DMS79 (cell line): ENCODE measurements around the gene LMTK2.

Source experiments
- DNase-seq: peaks from one replicate; lab custom pipeline; 2025; lab: John Stamatoyannopoulos, UW

LMTK2 gene

DNA sequence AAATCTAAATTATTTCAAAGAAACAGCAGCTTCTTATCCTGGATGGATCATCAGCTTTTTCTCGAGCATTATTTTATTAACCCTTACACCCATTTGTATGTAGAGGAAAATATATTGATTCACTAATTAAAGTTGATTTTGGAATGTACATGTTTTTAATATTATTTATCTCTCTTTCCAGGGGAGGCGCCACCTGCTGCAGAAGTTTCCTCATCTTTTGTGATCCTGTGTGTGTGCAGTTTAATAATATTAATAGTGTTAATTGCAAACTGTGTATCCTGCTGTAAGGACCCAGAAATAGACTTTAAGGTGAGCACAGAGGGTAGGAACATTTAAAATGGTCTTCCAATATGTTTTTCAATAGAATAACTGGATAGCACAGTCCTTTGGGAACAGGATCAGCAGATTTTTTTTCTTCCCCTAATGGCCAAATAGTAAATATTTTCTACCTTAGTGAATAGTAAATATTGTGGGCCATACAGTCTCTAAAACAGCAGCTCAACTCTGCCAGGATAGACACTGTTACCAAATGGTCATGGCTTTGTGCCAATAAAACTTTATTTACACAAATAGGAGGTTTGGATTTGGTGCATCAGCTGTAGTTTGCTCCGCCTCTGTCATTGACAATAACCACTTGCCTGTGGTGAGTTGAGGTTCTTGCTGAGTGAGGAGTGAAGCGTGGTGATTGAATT lies 30.6 kb downstream of the LMTK2 start:
- DNase-seq = no peak

- DNase-seq = no peak
These were observed 31.1 kb downstream of the LMTK2 start for GRCh38 chr7:98137826-98138151.

DNA sequence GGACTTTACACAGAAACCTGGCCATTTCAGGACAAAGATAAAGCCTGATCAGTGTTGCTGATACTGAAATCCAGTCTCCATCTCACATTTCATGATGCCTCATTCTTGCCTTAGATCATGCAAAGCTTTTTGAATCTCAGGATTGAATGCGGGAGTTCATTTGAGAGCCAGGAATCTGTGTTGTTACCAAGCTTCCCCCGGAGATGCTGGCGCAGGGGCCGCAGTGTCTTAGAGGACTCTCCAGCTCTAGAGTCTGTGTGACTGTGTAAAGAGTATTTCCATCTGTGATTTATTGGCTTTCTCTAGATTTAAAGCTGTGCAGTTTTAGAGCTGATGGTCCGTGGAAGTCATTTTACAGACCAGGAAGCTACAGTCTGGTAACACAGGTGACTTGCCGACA lies 32.0 kb downstream of the LMTK2 start:
- DNase-seq = no peak

DNA sequence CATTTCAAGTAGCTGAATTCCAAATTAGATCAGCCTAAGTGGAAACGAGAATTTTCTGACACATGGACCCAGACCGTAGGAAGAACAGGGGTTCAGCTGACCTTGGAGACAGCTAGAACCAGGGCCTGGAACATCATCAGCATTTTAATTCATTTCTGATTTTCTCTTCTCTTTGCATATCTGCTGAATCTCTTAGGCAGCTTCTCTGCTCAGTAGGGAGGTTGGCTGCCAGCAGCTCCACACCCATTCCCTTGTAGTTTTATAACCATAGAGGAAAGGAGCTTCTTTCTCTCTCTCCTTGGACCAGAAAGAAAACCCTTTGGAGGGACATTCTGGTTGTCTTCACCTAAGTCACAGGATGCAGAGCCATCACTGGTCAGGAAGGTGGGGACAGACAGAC lies 36.0 kb downstream of the LMTK2 start:
- no peak for DNase-seq

DNA sequence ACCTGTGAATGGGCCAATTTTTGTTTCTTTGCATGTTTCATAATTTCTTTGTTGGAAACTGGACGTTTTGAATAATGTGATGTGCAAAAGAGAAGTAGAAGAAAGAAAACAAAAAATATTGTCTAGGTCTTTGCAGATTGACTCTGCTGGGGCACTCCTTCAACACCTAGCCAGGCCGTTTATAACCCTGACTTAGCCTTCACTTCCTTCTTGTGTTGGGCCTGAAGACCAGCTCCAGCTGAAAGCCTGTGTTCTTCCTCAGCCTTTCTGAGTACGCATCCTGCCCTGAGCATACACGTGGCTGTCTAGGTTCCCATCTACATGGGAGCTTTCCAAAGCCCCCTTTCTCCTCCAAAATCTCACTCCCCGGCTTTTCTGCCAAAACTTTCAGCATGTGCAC lies 41.9 kb downstream of the LMTK2 start:
- DNase-seq = no peak

- no peak for DNase-seq
These were observed 42.5 kb downstream of the LMTK2 start for GRCh38 chr7:98149116-98149692.

DNA sequence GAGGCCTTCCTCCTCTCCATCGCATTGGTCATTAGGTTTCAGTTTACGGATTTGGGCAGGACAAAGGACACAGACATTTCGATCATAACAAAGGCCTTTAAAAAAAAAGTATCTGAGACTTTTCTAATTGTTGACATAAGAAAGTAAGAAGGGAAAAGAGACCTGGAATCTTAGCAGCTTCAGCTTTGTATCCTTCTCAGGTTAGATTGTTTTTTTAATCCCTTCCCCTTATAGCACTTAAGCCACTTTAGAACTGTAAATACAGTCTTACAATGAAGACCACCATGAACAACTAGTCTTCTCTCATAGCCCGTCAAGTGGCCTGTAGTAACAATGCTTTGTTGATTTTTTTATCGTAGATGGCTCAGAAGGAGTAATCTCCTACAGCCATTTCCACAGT lies 45.2 kb downstream of the LMTK2 start:
- no peak for DNase-seq

DNA sequence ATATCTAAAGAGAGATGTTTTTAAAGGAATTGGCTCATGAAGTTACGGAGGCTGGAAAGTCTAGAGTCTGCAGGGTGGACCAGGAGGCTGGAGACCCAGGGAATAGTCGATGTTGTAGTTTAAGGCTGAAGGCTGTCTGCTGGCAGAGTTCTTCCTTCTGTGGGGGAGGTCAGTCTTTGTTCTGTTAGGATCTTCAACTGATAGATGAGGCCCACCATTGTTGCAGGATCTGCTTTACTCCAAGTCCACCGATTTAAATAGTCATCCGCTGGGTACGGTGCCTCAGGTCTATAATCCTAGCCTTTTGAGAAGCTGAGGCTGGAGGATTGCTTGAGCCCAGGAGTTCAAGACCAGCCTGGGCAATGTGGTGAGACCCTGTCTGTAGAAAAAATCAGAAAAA lies 50.0 kb downstream of the LMTK2 start:
- DNase-seq = no peak

DNA sequence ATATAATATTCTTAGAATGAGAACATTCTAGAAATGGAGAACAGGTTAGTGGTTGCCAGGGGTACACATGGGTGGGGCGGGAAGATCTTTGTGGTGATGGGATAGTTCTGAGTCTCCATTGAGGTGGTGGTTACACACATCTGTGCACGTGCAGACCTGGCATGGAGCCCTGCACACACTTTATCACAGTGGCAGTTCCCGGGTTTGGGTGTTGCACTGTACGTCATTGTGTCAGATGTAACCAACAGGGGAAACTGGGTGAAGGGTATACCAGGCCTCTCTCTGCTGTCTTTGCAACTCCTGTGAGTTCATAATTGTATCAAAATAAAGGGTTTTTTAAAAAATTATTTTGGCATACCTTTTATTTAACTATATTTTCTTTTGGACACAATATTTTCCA lies 51.1 kb downstream of the LMTK2 start:
- no peak for DNase-seq

- DNase-seq = no peak
These were observed 56.1 kb downstream of the LMTK2 start for GRCh38 chr7:98162758-98163157.

GRCh38 chr7:98163269-98163668 lies 56.6 kb downstream of the LMTK2 start:
- no peak for DNase-seq

DNA sequence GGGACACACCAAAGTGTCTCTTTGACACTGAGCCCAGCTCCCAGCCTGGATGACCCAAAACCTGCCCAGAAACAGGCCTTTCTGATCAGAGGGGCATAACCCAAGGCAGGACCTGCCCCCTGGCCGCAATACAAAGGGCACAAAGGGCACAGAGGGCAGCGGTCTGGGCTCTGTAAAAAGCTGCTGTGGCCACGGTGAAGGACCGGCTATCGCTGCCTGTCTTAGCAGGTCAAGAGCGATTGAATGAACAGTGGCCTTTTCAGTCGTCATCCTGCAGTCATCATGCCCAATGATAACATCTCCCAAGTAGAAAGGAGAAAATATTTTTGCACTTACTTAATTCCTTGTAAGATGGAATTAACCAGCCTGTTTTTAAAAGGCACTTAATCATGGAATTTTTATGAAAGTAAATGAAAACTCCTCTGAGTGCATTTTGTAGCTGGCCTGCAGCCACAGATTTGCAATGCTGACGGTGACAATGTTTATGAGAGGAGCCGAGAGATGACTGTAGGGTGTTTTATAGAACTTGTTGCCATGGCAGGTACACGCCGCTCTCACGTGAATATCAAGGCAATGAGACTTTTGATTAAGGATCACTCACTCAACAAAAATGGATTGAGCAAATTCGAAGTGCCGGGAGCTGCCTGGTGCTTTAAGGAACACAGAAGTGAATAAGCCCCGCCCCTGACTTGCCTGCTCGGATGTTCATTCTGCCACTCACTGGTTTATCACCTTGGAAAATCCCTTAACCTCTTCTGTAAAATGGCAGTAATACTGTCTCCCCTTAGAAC lies 57.2 kb downstream of the LMTK2 start:
- DNase-seq = no peak

GRCh38 chr7:98165827-98166667 lies 59.4 kb downstream of the LMTK2 start:
- no peak for DNase-seq

- no peak for DNase-seq
These were observed 60.0 kb downstream of the LMTK2 start for GRCh38 chr7:98166668-98166970.

GRCh38 chr7:98167653-98168052 lies 61.0 kb downstream of the LMTK2 start:
- no peak for DNase-seq

GRCh38 chr7:98168181-98168903 lies 61.7 kb downstream of the LMTK2 start:
- DNase-seq = peak; percentile 39

- DNase-seq = no peak
These were observed 62.4 kb downstream of the LMTK2 start for GRCh38 chr7:98168904-98169621.

- no peak for DNase-seq
These were observed 64.3 kb downstream of the LMTK2 start for GRCh38 chr7:98170966-98171365.

DNA sequence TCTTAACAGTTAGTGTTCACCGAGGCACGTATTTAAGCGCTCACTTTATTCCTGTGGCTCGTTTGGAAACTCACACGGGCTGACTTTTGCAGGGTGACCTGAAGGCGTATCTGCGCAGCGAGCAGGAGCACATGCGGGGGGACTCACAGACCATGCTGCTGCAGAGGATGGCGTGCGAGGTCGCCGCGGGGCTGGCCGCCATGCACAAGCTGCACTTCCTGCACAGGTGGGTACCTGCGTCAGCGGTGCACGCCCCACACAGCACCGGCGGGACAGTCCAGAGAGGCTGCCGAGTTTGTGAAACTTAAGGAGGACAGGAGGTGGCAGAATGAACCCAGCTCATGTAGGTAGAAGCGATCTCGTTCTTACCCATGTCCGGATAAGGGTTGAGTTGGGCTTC lies 64.8 kb downstream of the LMTK2 start:
- DNase-seq = no peak

DNA sequence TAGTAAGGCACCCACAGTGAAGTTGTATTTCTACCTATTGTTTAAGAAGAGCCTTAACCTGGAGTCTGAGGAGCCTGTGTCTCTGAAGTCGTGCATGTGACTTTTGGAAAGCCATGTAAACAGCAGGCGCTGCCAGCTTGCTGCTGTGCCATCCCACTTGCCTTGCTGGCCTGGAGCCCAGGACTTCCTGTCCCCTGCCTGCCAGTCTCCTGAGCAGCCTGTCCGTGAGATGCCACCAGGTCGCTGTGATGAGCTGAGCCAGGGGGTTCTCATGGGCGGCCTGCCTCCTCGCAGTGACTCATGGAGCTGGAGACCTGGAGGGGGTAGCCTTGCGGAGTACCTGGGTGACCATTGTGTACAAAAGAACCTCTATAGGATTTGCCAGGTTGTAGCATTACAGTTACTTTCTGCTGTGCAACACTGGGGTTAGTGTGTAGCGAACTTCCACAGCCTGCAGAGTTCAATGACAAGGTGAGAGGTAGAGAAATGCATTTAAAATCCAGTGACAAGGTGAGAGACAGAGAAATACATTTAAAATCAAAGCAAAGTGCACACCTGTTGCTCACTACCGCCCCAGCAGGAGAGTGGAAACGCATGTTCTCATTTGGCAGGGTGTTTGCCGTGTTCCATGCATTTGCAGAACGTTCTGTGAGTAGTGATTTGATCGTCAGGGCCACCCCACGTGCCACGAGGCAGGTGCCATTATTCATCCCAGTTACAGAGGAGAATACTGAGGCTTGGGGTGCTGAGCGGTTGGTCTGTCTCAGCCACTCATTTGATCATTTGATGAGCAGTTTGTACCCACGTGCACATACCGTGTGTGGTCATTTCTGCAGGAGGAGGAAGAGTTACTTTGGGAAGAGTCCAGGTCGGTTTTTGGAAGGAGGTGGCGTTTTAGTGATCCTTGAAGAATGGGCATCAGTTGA lies 67.9 kb downstream of the LMTK2 start:
- no peak for DNase-seq
